ENCODE data around the gene HOXD11. TPM values are rescaled to one million over a fixed set of nuclear protein-coding genes. Genes with fewer than 3 reads are reported as not detected.

Gene HOXD11
- total RNA-seq, 4 donors from 2014 or later: 0.24 TPM; not detected in 3

GRCh38 chr2:176078541-176079284, 28.4 kb upstream of the HOXD11 start:
- in situ Hi-C loops (cut with MboI; ENCODE audit: low sequenced_read_pairs in 4 of 4): loop anchor here in 3 of 4 donors (10.0 to 25.0 kb wide), 2 partner anchors 394 to 716 kb away; no protein-coding TSS in a partner anchor
- intact Hi-C loops (cut with DNase I; ENCODE audit: low total_unique reads): loop anchor here (2.0 to 5.0 kb wide), 2 partner anchors 34 to 76 kb away; partner anchors contain the start of gene LNPK
- ATAC-seq (no peak), DNase-seq (no peak)
- Histone ChIP-seq H3K4me3 (peak overlapping the region in 1 of 4 donors; percentile 39), H3K27ac (no peak overlapping the region), H3K9me3 (no peaks in the 10 kb centered on the region), H3K4me1 (peaks cover 14 to 21% of the 10 kb centered on the region in 2 donors), H3K36me3 (no peaks in the 10 kb centered on the region), H3K27me3 (peaks cover 93 to 97% (median 94%) of the 10 kb centered on the region in 3 donors)
- no peak for TF ChIP-seq POLR2A (IDR thresholded peaks at IDR 0.05)
- no peak for TF ChIP-seq CTCF (IDR thresholded peaks at IDR 0.05 in 4 of 5, conservative IDR thresholded peaks at IDR 0.05 in 1 of 5)

GRCh38 chr2:176079285-176079830, 27.7 kb upstream of the HOXD11 start:
- intact Hi-C loops (cut with DNase I; ENCODE audit: low total_unique reads): loop anchor here (2.0 to 5.0 kb wide), 2 partner anchors 33 to 77 kb away; partner anchors contain the start of gene LNPK
- DNase-seq: no peak

GRCh38 chr2:176079831-176080539, 27.1 kb upstream of the HOXD11 start:
- intact Hi-C loops (cut with DNase I; ENCODE audit: low total_unique reads) (loop anchor here (2.0 to 5.0 kb wide), 3 partner anchors 32 to 223 kb away; partner anchors contain the start of gene LNPK), in situ Hi-C loops (cut with MboI; ENCODE audit: low sequenced_read_pairs in 4 of 4) (loop anchor here in 3 of 4 donors (10.0 to 25.0 kb wide), 2 partner anchors 395 to 718 kb away; no protein-coding TSS in a partner anchor)
- Histone ChIP-seq H3K4me1 (peaks cover 17 to 21% of the 10 kb centered on the region in 2 donors), H3K9me3 (no peaks in the 10 kb centered on the region), H3K27ac (no peak overlapping the region), H3K36me3 (no peaks in the 10 kb centered on the region), H3K27me3 (peaks cover 93 to 97% (median 94%) of the 10 kb centered on the region in 3 donors), H3K4me3 (peak overlapping the region; percentile 12 to 39 (median 29))
- DNase-seq (no peak), ATAC-seq (peak; percentile 28 to 63)
- TF ChIP-seq POLR2A (IDR thresholded peaks at IDR 0.05) (no peak), CTCF (IDR thresholded peaks at IDR 0.05 in 4 of 5, conservative IDR thresholded peaks at IDR 0.05 in 1 of 5) (peak; percentile 55 to 91 (median 69))

More at GRCh38 chr2:176079285-176079830, 27.7 kb upstream of the HOXD11 start:
- Histone ChIP-seq H3K27me3 (peaks cover 93 to 97% (median 94%) of the 10 kb centered on the region in 3 donors), H3K4me1 (peaks cover 14 to 21% of the 10 kb centered on the region in 2 donors), H3K9me3 (no peaks in the 10 kb centered on the region), H3K27ac (no peak overlapping the region), H3K36me3 (no peaks in the 10 kb centered on the region), H3K4me3 (peak overlapping the region; percentile 6 to 39 (median 25))
- in situ Hi-C loops (cut with MboI; ENCODE audit: low sequenced_read_pairs in 4 of 4): loop anchor here in 3 of 4 donors (10.0 to 25.0 kb wide), 2 partner anchors 395 to 717 kb away; no protein-coding TSS in a partner anchor
- ATAC-seq: peak in 1 of 2 donors; percentile 7
- TF ChIP-seq POLR2A (IDR thresholded peaks at IDR 0.05) (no peak), CTCF (IDR thresholded peaks at IDR 0.05 in 4 of 5, conservative IDR thresholded peaks at IDR 0.05 in 1 of 5) (no peak)

Data from gastrocnemius medialis (tissue), 4 donors.